Dermis lymphatic vessel endothelial cell (primary cell): ENCODE results near the gene DUOXA1. TPM values are rescaled to one million over a fixed set of nuclear protein-coding genes. Genes with fewer than 3 reads are reported as not detected.

Experiments used
- total RNA-seq: library from RNA; depleted of rRNA; stranded (reverse); fragments of >200 nt; gene quantifications from 2 replicates; pipeline ENCODE4 v1.2.1, GENCODE V29; 2014

DUOXA1 gene, protein sequence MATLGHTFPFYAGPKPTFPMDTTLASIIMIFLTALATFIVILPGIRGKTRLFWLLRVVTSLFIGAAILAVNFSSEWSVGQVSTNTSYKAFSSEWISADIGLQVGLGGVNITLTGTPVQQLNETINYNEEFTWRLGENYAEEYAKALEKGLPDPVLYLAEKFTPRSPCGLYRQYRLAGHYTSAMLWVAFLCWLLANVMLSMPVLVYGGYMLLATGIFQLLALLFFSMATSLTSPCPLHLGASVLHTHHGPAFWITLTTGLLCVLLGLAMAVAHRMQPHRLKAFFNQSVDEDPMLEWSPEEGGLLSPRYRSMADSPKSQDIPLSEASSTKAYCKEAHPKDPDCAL
- not detected in 2 replicates for total RNA-seq

DNA sequence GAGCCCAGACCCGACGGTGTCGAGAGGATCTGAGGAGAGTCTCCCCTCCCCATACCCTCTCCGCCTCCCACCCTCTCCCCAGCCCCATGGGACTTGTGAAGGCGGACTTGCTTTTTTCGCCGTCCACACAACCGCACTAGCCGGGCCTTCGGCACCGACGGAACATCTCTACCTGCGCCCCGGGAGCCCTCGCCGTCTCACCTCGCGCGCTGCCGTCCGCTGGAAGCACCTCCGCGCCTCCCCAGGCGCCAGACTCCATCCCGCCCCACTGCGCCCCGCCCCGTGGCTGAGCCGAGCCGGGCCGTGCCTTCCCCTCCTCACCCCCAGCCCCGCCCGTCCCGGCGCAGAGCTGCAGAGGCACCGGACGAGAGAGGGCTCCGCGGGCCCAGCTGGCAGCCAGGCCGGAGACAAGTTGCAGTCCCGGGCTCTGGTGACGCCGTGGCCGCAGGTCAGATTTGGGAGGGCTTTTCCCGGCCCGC lies at the start of gene DUOXA1, which contains the start of gene DUOX1:
DUOXA1 (minus strand) TSS at position 229 of the 479 bp plus-strand sequence. CDS start 6,865 bp downstream, outside the sequence.
DUOX1 (plus strand) TSS at position 344 of the 479 bp plus-strand sequence. CDS start 1,973 bp downstream, outside the sequence.

DNA sequence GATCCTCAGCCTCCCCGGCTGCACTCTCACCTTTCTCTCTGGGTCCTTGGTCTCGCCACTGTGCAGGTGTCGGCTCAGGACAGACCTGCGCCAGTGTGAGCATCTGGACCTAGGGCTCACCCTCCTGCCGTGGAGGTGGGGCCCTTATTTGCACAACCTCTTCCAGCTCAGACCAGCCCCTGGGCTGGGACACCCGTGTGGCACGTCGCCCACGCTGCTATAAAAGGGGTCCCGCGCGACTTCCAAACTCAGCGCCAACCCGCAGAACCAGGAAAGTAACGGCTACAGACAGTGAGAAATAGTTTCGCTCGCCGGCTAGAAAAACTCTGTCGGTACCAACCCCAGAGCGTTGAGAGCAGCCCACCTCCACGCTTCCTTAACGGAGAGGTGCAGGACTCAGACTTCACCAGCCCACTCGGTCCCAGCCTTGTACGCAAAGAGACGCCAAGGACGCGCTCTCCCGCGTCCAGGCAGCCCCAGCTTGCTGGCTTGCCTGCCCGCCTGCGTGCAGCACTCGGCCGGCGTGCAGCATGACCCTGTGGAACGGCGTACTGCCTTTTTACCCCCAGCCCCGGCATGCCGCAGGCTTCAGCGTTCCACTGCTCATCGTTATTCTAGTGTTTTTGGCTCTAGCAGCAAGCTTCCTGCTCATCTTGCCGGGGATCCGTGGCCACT lies 15.5 kb downstream of the DUOXA1 start, which contains the start of the genes DUOX2 and DUOXA2:
DUOX2 (minus strand) TSS at position 97 of the 675 bp plus-strand sequence. CDS start 761 bp downstream, outside the sequence.
DUOXA2 (plus strand) TSS at position 251 of the 675 bp plus-strand sequence; CDS start at position 531, 280 bp downstream.

Other genes with a start within 250 kb of the DUOXA1 start
- not detected in 2 replicates for gene TERB2, start 173.2 kb downstream of the DUOXA1 start, total RNA-seq
- gene SORD, start 106.7 kb downstream of the DUOXA1 start, total RNA-seq, result 1.6 and 3.1 TPM in 2 replicates
- gene DUOX2, start 15.7 kb downstream of the DUOXA1 start, total RNA-seq, result not detected in 2 replicates
- not detected in 2 replicates for gene DUOXA2, start 15.6 kb downstream of the DUOXA1 start, total RNA-seq
- gene DUOX1, start 115 bp upstream of the DUOXA1 start, total RNA-seq, result not detected in 2 replicates
- gene SHF, start 58.1 kb upstream of the DUOXA1 start, total RNA-seq, result 3.8 and 6.0 TPM in 2 replicates
- gene SLC28A2, start 122.4 kb upstream of the DUOXA1 start, total RNA-seq, result not detected in 2 replicates
- gene GATM, start 248.7 kb upstream of the DUOXA1 start, total RNA-seq, result 0.43 and 0.52 TPM in 2 replicates